GM18951 (cell line): ENCODE results near the gene STX18.

Experiments used
- POLR2A ChIP-seq: IDR thresholded peaks from 4 replicates; pipeline ENCODE4 v1.6.1; 2011; ENCODE audit warnings: mild to moderate bottlenecking; ENCODE audit not compliant: insufficient read length, insufficient read depth; ENCODE audit errors: extremely low read depth
- in situ Hi-C: fragments of 300-500 bp; cut with MboI; formaldehyde crosslinking; loops from one replicate; pipeline ENCODE4 v1.12.0; 2022; ENCODE audit warnings: low sequenced_read_pairs, mixed read lengths, inconsistent platforms; ENCODE audit not compliant: unreplicated experiment

STX18 gene

DNA sequence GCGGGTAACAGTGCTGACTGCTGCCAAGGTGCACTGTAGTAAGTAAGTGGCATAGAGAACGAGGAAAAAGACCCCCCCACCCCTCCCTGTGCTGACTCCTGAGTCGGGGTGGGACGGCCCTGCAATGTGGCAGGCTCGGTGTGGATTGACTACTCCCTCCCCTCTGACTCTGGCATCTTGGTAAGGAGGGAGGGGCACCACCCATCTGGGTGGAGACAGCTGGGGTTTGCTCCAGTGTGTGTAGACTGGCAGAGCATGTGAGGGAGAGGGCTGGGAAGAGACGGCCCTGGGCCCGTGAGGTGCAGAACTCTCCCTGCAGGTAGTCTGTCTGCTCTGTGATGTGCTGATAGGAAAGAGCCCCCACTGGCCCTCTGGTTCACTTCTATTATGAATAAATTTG, 124.0 kb downstream of the STX18 start:
- no peak for TF ChIP-seq POLR2A
- in situ Hi-C loops = no loop called here

GRCh38 chr4:4416981-4417380, 124.9 kb downstream of the STX18 start:
- in situ Hi-C loops = no loop called here
- no peak for TF ChIP-seq POLR2A

- in situ Hi-C loops = no loop called here
- no peak for TF ChIP-seq POLR2A
These were observed 125.7 kb downstream of the STX18 start for GRCh38 chr4:4415806-4416805.

DNA sequence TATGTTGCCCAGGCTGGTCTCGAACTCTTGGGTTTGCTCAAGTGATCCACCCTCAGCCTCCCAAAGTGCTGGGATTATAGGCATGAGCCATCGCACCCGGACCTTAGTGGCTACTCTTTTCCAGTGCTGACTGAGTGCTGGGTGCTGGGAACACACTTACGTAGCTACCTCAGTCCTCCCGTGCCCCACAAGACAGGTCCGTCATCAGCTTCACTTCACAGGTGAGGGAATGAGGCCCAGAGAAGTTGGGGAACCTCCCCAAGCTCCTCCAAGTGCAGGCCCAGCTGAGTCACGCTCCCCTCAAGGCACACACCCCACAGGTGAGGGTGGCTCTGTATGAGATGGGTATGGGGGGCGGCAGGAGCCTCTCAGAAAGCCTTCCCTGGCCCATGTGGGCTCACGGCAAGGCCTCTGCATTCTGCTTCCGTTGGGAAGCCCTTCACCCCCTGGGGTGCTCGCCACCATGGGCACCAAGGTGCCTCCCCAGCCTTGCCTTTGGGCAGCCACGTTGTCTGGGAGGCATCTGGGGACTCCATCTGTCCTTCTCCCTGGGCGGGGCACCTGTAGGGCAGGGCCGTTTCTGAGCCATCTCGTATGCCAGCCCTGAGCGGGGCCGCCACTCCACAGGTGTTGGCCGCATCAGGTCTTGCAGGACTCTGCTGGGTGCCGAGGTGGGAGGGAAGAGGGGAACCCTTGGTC, 126.6 kb downstream of the STX18 start:
- in situ Hi-C loops = no loop called here
- no peak for TF ChIP-seq POLR2A

DNA sequence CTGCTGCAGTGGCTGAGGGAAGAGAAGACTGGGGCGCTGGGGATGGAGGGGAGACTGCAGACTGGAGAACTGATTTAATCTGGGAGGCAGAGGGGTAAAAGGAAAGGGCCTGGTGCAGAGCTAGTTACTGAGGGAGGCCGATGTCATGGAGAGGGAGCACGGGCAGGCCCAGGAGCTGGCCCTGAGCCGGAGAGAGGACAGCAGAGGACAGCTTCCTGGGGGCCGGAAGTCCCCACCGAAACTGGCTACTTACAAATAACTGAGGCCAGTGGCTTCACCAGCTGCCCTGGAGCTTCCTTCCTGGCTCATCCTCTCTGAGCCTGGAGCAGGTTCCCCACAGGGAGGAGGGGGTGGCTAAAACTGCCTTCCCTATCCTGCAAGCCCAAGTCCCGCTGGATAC, 128.0 kb downstream of the STX18 start:
- in situ Hi-C loops = no loop called here
- TF ChIP-seq POLR2A = no peak

DNA sequence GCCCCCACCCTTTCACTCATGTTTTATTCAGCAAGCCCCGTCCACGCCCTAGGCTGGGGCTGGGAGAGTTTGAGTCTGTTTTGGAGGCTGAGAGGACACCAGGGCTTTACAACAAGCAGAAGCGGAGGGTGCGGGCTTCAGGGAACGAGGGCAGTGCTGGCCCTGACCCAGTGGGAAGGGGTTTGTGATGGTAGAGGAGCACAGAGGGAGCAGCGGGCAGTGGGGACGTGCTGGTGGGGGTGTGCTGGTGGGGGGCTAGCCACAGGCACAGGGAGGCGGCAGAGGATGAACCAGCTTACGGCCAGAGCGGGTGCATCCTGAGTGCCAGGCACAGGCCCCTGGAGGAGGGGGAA, 128.5 kb downstream of the STX18 start:
- in situ Hi-C loops = no loop called here
- no peak for TF ChIP-seq POLR2A

DNA sequence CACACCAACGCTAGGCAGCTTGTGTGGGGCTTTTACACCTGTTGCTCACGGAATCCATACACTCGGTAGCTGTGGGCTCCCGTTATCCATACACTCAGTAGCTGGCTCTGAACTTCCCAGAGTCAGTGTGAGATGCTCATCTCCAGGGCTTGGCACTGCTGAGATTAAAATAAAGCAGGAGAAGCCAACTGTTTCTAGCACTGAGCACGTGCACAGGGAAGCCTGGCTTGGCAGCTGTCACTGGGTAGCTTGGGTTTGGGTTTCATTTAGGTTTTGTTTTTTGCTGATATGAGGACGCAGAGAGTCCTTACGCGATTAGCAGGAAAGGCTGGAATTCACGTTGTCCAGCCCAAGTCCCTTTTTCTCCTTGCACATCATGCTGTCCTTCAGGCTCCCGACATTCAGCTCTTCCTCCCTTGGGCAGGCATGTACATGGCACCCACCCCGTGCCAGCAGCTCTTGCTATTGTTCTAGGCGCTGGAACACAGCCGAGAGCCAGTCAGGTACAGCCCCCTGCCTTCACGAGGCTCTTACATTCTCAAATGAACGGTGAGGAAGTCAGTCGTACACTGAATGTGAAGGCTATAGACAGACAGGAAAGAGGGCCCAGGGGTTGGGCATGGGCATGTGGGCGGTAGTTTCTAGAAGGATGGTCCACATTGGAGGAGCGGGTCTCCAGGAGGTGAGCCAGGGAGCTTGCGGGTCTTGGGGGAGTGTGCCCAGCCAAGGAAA, 129.0 kb downstream of the STX18 start:
- TF ChIP-seq POLR2A = no peak
- in situ Hi-C loops = no loop called here

GRCh38 chr4:4411906-4412305, 129.9 kb downstream of the STX18 start:
- TF ChIP-seq POLR2A = no peak
- in situ Hi-C loops = no loop called here

GRCh38 chr4:4410271-4410670, 131.6 kb downstream of the STX18 start:
- in situ Hi-C loops = no loop called here
- TF ChIP-seq POLR2A = no peak

DNA sequence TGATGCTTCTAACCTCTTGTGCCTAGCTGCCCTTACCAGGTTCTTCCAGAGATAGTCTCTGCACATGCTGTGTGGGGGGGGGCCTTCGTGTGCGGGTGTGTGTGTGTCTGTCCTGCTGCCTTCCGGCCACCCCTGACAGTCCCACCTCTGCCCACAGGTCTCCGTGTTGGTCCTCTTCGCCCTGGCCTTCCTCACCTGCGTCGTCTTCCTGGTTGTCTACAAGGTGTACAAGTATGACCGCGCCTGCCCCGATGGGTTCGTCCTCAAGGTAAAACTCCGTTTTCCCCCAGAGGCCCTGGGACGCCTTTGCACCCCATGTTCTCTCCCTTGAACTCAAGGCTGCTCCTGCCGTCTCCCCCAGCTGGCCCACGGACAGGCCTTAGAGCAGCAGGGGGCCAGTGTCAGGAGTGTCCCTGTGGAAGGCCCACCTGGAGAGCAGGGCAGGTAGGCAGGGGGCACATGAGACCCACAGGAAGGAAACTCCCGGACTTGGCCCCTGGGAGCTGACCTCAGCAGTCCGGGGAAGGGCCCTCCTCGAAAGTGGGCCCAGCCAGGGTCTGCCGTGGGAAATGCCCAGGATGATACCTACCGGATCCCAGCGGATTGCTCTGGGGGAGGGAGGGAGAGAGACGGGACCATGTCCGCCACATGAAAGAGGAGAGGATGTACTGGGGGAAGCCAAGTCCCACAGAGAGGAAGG, 132.3 kb downstream of the STX18 start:
- no peak for TF ChIP-seq POLR2A
- in situ Hi-C loops = no loop called here

DNA sequence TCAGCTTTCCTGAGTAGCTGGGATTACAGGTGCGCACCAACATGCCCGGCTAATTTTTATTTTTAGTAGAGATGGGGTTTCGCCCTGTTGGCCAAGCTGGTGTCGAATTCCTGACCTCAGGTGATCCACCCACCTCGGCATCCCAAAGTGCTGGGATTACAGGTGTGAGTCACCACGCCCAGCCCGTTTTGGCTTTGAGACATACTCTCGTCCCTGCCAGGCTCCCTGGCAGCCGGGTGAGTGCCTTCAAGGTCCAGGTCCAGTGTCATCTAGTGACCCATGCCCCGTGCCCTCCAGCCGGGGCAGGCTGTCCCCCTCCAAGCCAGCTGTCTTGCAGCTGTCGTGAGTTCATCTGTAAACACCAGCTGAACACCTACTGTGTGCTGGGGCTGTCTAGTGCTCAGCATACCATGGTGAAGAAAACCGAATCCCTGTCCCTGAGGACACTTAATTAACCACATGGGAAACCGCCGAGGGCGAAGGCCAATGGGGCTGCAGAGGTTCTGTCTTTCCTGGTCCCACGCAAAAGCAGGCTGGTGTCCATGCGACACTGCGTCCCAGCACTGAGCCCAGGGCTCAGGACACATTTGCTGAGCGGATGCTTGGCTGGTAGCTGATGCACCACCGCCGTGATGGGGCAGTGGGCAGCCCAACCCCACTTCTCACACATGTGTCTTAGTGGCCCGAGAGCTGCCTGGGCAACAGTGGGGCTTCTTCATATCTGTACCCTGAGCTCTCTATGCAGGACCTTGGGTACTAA, 133.1 kb downstream of the STX18 start:
- in situ Hi-C loops = no loop called here
- TF ChIP-seq POLR2A = no peak

DNA sequence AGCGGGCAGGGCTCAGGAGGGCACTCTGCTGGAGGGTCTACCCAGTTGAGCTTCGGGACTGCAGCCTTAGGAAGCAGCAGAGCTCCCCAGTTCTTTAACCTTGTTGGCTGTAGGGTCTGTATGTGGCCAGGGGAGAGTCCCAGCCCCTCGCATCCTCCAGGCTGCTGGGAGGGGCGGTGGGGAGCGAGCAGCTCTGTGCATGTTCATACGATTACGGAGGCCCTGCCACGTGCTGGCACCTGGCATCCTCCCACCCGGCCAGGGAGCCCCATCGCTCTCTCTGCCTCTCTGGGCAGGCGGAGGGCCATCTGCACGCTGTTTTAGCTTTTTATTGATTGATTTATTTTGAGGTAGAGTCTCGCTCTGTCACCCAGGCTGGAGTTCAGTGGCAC, 133.7 kb downstream of the STX18 start:
- no peak for TF ChIP-seq POLR2A
- in situ Hi-C loops = no loop called here
